ENCODE results near the gene BRIP1.
"Not testable (repeated sequence)": the region's sequence is repeated elsewhere in the genome, so short reads cannot be mapped to it uniquely, and the experiment has no call there.

The BRIP1 gene

DNA sequence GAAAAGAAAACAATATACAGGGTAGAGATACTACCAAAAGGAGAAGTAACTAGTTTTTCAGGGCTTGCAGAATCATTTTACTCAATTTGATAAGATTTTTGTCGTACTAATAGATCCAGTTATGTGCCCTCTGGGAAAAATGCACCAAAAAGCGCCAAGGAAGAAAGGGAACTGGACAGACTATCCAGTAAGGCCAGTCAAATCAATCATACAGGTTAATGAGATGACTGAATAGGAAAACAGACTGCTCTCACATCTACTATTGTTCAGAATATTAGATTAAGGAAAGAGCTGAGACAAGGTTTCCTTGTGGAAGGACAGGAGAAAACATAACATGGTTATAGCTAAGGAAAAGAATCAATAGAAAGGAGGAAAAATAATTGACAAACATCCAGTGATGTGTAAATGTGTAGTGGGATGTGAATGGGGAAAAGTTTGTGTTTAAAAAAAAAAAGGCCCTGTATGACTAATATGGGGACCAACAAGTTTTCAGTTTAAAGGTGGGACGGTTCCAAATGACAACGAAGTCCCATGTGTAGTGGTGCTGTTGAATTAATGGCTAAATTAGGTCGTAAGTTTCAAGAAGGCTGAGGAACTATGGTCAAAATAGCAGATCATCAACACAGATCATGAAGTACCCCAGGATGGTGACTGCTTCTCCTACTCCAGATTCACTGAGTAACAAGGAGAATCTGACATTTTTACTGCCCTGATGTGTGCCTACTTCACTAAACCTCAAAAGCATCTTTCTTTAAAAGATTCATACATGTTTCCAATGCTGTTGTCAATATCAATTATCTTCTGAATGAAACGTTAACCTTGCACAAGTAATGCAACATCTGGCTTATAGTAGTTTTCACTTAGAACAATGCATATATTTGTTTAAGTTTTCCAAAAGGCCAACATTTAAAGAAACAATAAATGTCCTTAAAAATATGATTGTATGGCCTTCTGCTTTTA lies 40.7 kb downstream of the BRIP1 start:
- no peak for DNase-seq (ENCODE audit: low read depth)
- H3K4me3 ChIP-seq (ENCODE audit: low read depth, low read length) = no peak overlapping the region
- TF ChIP-seq, protein P1, sequence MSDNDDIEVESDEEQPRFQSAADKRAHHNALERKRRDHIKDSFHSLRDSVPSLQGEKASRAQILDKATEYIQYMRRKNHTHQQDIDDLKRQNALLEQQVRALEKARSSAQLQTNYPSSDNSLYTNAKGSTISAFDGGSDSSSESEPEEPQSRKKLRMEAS (IDR thresholded peaks at IDR 0.05; ENCODE audit: low read depth, low read length) = no peak
- TF ChIP-seq, protein P2, sequence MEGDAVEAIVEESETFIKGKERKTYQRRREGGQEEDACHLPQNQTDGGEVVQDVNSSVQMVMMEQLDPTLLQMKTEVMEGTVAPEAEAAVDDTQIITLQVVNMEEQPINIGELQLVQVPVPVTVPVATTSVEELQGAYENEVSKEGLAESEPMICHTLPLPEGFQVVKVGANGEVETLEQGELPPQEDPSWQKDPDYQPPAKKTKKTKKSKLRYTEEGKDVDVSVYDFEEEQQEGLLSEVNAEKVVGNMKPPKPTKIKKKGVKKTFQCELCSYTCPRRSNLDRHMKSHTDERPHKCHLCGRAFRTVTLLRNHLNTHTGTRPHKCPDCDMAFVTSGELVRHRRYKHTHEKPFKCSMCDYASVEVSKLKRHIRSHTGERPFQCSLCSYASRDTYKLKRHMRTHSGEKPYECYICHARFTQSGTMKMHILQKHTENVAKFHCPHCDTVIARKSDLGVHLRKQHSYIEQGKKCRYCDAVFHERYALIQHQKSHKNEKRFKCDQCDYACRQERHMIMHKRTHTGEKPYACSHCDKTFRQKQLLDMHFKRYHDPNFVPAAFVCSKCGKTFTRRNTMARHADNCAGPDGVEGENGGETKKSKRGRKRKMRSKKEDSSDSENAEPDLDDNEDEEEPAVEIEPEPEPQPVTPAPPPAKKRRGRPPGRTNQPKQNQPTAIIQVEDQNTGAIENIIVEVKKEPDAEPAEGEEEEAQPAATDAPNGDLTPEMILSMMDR (IDR thresholded peaks at IDR 0.05; ENCODE audit: low read depth, low read length) = no peak
- TF ChIP-seq POLR2A (IDR thresholded peaks at IDR 0.05; ENCODE audit: extremely low read depth, insufficient read length) = no peak
- no peak for TF ChIP-seq MYC (IDR thresholded peaks at IDR 0.05; ENCODE audit: low read depth, low read length)

DNA sequence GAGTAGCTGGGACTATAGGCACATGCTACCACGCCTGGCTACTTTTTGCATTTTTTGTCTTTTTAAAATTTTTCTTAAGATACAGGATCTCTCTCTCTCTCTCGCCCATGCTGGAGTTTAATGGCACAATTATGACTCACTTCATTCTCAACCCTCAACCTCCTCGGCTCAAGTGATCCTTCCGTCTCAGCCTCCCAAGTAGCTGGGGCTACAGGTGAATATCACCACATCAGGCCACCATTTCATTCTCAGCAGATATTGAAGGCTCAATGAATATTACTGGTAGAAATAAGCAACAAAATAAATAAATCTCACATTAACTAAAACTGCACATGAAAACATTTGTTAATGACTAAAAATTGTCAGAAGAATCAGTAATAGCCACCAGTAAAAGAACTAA lies 41.7 kb downstream of the BRIP1 start:
- DNase-seq (ENCODE audit: low read depth) = no peak
- TF ChIP-seq, protein P2 (IDR thresholded peaks at IDR 0.05; ENCODE audit: low read depth, low read length) = no peak
- TF ChIP-seq POLR2A (IDR thresholded peaks at IDR 0.05; ENCODE audit: extremely low read depth, insufficient read length) (no peak), MYC (IDR thresholded peaks at IDR 0.05; ENCODE audit: low read depth, low read length) (no peak)
- TF ChIP-seq, protein P1 (IDR thresholded peaks at IDR 0.05; ENCODE audit: low read depth, low read length) = no peak
- H3K4me3 ChIP-seq (ENCODE audit: low read depth, low read length) = no peak overlapping the region

DNA sequence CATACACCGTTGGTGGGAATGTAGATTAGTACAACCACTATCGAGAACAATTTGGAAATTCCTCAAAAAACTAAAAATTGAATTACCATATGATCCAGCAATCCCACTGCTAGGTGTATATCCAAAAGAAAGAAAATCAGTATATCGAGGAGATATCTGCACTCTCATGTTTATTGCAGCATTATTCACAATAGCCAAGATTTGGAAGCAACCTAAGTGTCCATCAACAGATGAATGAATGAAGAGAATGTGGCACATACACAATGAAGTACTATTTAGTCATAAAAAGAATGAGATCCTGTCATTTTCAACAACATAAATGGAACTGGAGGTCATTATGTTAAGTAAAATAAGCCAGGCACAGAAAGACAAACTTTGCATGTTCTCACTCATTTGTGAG lies 44.1 kb downstream of the BRIP1 start:
- not testable (repeated sequence) for DNase-seq (ENCODE audit: low read depth); H3K4me3 ChIP-seq (ENCODE audit: low read depth, low read length)

DNA sequence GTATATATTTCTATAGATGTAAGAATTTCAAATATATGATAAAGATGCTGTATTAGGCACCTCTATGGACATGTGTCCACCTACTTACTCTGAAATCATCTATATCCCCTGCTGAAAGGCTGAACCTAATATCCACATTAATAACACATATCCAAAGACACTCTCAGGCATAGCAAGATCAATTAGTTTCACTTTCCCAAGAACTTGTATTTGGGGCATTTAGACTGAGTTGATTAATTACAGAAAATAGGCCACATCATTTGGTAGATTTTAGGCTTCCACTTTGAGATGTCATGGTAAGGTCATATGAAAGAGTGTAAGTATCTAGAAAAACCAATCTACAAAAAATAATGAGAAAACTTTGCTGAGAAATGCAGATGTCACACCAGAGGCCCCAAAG lies 45.1 kb downstream of the BRIP1 start:
- H3K4me3 ChIP-seq (ENCODE audit: low read depth, low read length) = no peak overlapping the region
- TF ChIP-seq MYC (IDR thresholded peaks at IDR 0.05; ENCODE audit: low read depth, low read length) = no peak
- TF ChIP-seq POLR2A (IDR thresholded peaks at IDR 0.05; ENCODE audit: extremely low read depth, insufficient read length) = no peak
- TF ChIP-seq, protein P2 (IDR thresholded peaks at IDR 0.05; ENCODE audit: low read depth, low read length) = no peak
- TF ChIP-seq, protein P1 (IDR thresholded peaks at IDR 0.05; ENCODE audit: low read depth, low read length) = no peak
- no peak for DNase-seq (ENCODE audit: low read depth)

DNA sequence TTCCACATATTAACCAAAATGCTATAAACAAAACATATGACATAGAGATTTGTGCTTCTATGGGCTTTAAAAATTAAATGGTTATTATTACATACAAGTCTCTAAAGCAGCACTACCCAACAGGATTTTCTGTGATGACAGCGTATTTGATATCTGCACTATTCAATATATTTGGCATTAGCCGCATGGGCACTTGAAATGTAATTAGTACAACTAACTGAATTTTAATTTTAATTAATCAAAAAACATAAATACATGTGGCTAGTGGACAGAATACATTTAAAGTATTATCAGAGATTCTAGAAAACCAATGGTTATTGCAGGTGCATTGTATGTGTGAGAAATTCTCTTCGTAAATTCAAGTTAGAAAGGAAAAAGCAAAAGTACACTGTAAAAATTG lies 45.9 kb downstream of the BRIP1 start:
- TF ChIP-seq, protein P1 (IDR thresholded peaks at IDR 0.05; ENCODE audit: low read depth, low read length) = no peak
- TF ChIP-seq, protein P2 (IDR thresholded peaks at IDR 0.05; ENCODE audit: low read depth, low read length) = no peak
- TF ChIP-seq MYC (IDR thresholded peaks at IDR 0.05; ENCODE audit: low read depth, low read length) = no peak
- TF ChIP-seq POLR2A (IDR thresholded peaks at IDR 0.05; ENCODE audit: extremely low read depth, insufficient read length) = no peak
- H3K4me3 ChIP-seq (ENCODE audit: low read depth, low read length) = no peak overlapping the region
- DNase-seq (ENCODE audit: low read depth) = no peak

DNA sequence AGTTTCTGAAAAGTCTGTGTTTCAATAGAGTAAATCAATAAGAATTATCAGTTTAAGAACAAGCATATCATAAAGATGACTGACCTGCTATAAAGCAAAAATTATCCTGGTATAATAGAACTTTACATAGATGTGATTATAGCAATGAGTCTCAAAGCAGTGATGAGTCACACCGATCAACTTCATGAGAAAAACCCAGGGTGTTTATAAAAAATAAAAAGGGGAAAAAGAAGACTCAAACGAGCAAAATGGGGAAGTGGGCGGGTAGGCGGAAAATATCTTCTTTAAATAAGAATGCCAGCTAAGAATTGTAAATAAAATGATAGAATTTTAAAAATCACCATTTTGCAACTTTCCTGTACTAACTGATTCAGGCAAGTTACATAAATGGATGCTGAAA lies 46.8 kb downstream of the BRIP1 start:
- H3K4me3 ChIP-seq (ENCODE audit: low read depth, low read length) = no peak overlapping the region
- TF ChIP-seq, protein P2 (IDR thresholded peaks at IDR 0.05; ENCODE audit: low read depth, low read length) = no peak
- TF ChIP-seq, protein P1 (IDR thresholded peaks at IDR 0.05; ENCODE audit: low read depth, low read length) = no peak
- TF ChIP-seq MYC (IDR thresholded peaks at IDR 0.05; ENCODE audit: low read depth, low read length) = no peak
- no peak for TF ChIP-seq POLR2A (IDR thresholded peaks at IDR 0.05; ENCODE audit: extremely low read depth, insufficient read length)
- peak; percentile 52 for DNase-seq (ENCODE audit: low read depth)

All from NB4 (cell line).